ENCODE results near the gene PARN. TPM values are rescaled to one million over a fixed set of nuclear protein-coding genes. Genes with fewer than 3 reads are reported as not detected.
A peak's percentile ranks its signal among the peaks of the same experiment; 100 is the strongest.

Gene PARN
- total and polyA plus RNA-seq, 2 of the 4 experiments (the other 2 are of a cell fraction) = 24.6 to 25.1 TPM

- H3K4me3 ChIP-seq (ENCODE audit: insufficient read depth, low read depth, low read length) = no peak overlapping the region
- no peaks in the 10 kb centered on the region for H3K9me3 ChIP-seq (ENCODE audit: control insufficient read depth, insufficient read depth, low read length)
- intact Hi-C loops (cut with micrococcal nuclease) (no loop called here), in situ Hi-C loops (cut with MboI; ENCODE audit: low sequenced_read_pairs) (no loop called here), dilution Hi-C loops (cut with HindIII; ENCODE audit: low sequenced_read_pairs, unreplicated experiment) (no loop called here)
- DNase-seq (no peak), ATAC-seq (ENCODE audit: low read depth) (no peak)
- H3K27me3 ChIP-seq (ENCODE audit: control insufficient read depth, insufficient read depth, low read length) = no peaks in the 10 kb centered on the region
- no peak overlapping the region for H3K9ac ChIP-seq (ENCODE audit: low read depth, low read length)
- peak overlapping the region; percentile 59; the same call in 1 of the 2 replicates for H4K5ac ChIP-seq (ENCODE audit: low read depth, low read length)
- peaks cover 11% of the 10 kb centered on the region for H3K4me1 ChIP-seq (ENCODE audit: control insufficient read depth, insufficient read depth, low read length)
- TF ChIP-seq SMC3 (IDR thresholded peaks at IDR 0.05; ENCODE audit: low read depth, low read length) (no peak), CEBPB (IDR thresholded peaks at IDR 0.05; ENCODE audit: low read depth, low read length) (peak; percentile 83), RFX5 (IDR thresholded peaks at IDR 0.05; ENCODE audit: low read depth, low read length) (no peak), POLR2A (IDR thresholded peaks at IDR 0.05; ENCODE audit: low read depth, low read length) (no peak)
- H4K8ac ChIP-seq (ENCODE audit: low read depth in 2 of 2, low read length in 2 of 2) = 0 out of 4 replicates have a peak overlapping the region, but pooled peaks of 1 of the 2 experiments have one; percentile 16
- BruUV-seq (replicated peaks) = no TSS peak
- H3K36me3 ChIP-seq (ENCODE audit: control insufficient read depth, insufficient read depth, low read length) = no peaks in the 10 kb centered on the region
- H3K27ac ChIP-seq (ENCODE audit: insufficient read depth, low read length) = no peak overlapping the region
- H4K20me1 ChIP-seq (ENCODE audit: insufficient read depth, low read length) = no peaks in the 10 kb centered on the region
- no peak overlapping the region for H2BK20ac ChIP-seq (ENCODE audit: low read depth, low read length)
- CTCF ChIA-PET = interaction anchor here (1.2 kb wide), 1 partner anchor 19 kb away, joined by 3 read pairs; no protein-coding TSS in a partner anchor
- H3K9me1 ChIP-seq (ENCODE audit: insufficient read depth, low read length) = peaks cover 11% of the 10 kb centered on the region
- no peak overlapping the region for H3K4me2 ChIP-seq (ENCODE audit: low read depth, low read length)
- WGBS, 2 experiments (ENCODE audit: extremely low coverage in 2 of 2, insufficient read length in 1 of 2) = no CpG with 5 or more reads among the region's 4 CpGs
- no peak overlapping the region for H2BK5ac ChIP-seq (ENCODE audit: low read depth, low read length, poor library complexity, severe bottlenecking)
- H2BK120ac ChIP-seq (ENCODE audit: low read depth, low read length) = peak overlapping the region; percentile 9; the same call in 1 of the 2 replicates
- peaks cover 3 to 17% of the 10 kb centered on the region in 2 experiments; a peak in 3 of 4 replicates for H3K79me1 ChIP-seq (ENCODE audit: low read depth in 1 of 2, low read length in 2 of 2)
- no peak overlapping the region for H2AFZ ChIP-seq (replicated peaks; ENCODE audit: low read length, poor library complexity)
- H3K23ac ChIP-seq (ENCODE audit: low read depth, low read length) = 0 out of 2 replicates have a peak overlapping the region, but pooled peaks have one; percentile 46
- H3K56ac ChIP-seq (ENCODE audit: extremely low read depth, insufficient read depth, low read length) = no peak overlapping the region
- H3K14ac ChIP-seq (replicated peaks; ENCODE audit: low read depth, low read length) = peak overlapping the region; percentile 61; the same call in 1 of the 2 replicates
- no peak overlapping the region for H2AK9ac ChIP-seq (replicated peaks; ENCODE audit: low read depth, low read length, poor library complexity)
- peak overlapping the region; percentile 59; the same call in 1 of the 2 replicates for H3K18ac ChIP-seq (ENCODE audit: low read depth, low read length)
- no peak overlapping the region for H4K91ac ChIP-seq (ENCODE audit: insufficient read depth, low read depth, low read length)
- no peak overlapping the region for H2BK15ac ChIP-seq (ENCODE audit: low read depth, low read length)
- H2AK5ac ChIP-seq (ENCODE audit: low read depth, low read length) = peak overlapping the region; percentile 35; the same call in 1 of the 2 replicates
- POLR2A ChIA-PET (ENCODE audit: unreplicated experiment) = no interaction called here
- H3K4ac ChIP-seq (ENCODE audit: low read depth, low read length) = no peak overlapping the region
Measured at GRCh38 chr16:14509675-14510132, 120.4 kb downstream of the PARN start.
